Activated naive CD8-positive, alpha-beta T cell treated with anti-CD3 and anti-CD28 coated beads for 36 hours (primary cell): ENCODE data around the gene DMD. TPM values are rescaled to one million over a fixed set of nuclear protein-coding genes. Genes with fewer than 3 reads are reported as not detected.

Experiments
- DNase-seq: peaks from one replicate; pipeline ENCODE4 v3.0.0; 2021
- H3K27ac Mint-ChIP-seq: one replicate; pipeline ENCODE4 v1.8.0; 2022; ENCODE audit warnings: mild to moderate bottlenecking, moderate library complexity, mixed read lengths
- H3K27me3 Mint-ChIP-seq: one replicate; pipeline ENCODE4 v1.8.0; 2022; ENCODE audit warnings: mild to moderate bottlenecking, mixed read lengths
- H3K36me3 Mint-ChIP-seq: one replicate; pipeline ENCODE4 v1.8.0; 2021; ENCODE audit warnings: mild to moderate bottlenecking, mixed read lengths
- H3K4me1 Mint-ChIP-seq: one replicate; pipeline ENCODE4 v1.8.0; 2021; ENCODE audit warnings: mixed read lengths
- H3K4me3 Mint-ChIP-seq: one replicate; pipeline ENCODE4 v1.8.0; 2022; ENCODE audit warnings: mild to moderate bottlenecking, moderate library complexity, mixed read lengths
- H3K9me3 Mint-ChIP-seq: one replicate; pipeline ENCODE4 v1.8.0; 2022; ENCODE audit warnings: mixed read lengths
- total RNA-seq, 2 experiments: library from RNA; stranded (reverse); gene quantifications; one replicate each; pipeline ENCODE4 v1.2.3, GENCODE V29; 2021

DMD gene
- total RNA-seq, 2 experiments from 2014 or later, result 0.08 to 0.46 TPM

- no peaks in the 10 kb centered on the region for H3K36me3 Mint-ChIP-seq
- DNase-seq, result no peak
- H3K27ac Mint-ChIP-seq, result no peak overlapping the region
- H3K9me3 Mint-ChIP-seq, result no peaks in the 10 kb centered on the region
- no peak overlapping the region for H3K4me3 Mint-ChIP-seq
- H3K4me1 Mint-ChIP-seq, result no peaks in the 10 kb centered on the region
- no peaks in the 10 kb centered on the region for H3K27me3 Mint-ChIP-seq
Measured at GRCh38 chrX:32087663-32088062, 1123.7 kb downstream of the DMD start.

- Mint-ChIP-seq H3K36me3 (no peaks in the 10 kb centered on the region), H3K27ac (no peak overlapping the region), H3K4me1 (no peaks in the 10 kb centered on the region), H3K4me3 (no peak overlapping the region), H3K9me3 (no peaks in the 10 kb centered on the region), H3K27me3 (no peaks in the 10 kb centered on the region)
- no peak for DNase-seq
Measured at GRCh38 chrX:32084757-32085156, 1126.6 kb downstream of the DMD start.

- Mint-ChIP-seq H3K4me1 (no peaks in the 10 kb centered on the region), H3K27ac (no peak overlapping the region), H3K27me3 (no peaks in the 10 kb centered on the region), H3K4me3 (no peak overlapping the region), H3K36me3 (no peaks in the 10 kb centered on the region), H3K9me3 (no peaks in the 10 kb centered on the region)
- no peak for DNase-seq
Measured at GRCh38 chrX:32048285-32048684, 1163.1 kb downstream of the DMD start.

GRCh38 chrX:32045149-32045548, 1166.2 kb downstream of the DMD start:
- H3K36me3 Mint-ChIP-seq, result no peaks in the 10 kb centered on the region

GRCh38 chrX:32041181-32041580, 1170.2 kb downstream of the DMD start:
- H3K4me1 Mint-ChIP-seq, result no peaks in the 10 kb centered on the region
- DNase-seq, result no peak
- no peak overlapping the region for H3K4me3 Mint-ChIP-seq
- peaks cover 1% of the 10 kb centered on the region for H3K9me3 Mint-ChIP-seq
- H3K27ac Mint-ChIP-seq, result no peak overlapping the region
- no peaks in the 10 kb centered on the region for H3K27me3 Mint-ChIP-seq
- H3K36me3 Mint-ChIP-seq, result no peaks in the 10 kb centered on the region

More at GRCh38 chrX:32045149-32045548, 1166.2 kb downstream of the DMD start:
- no peak overlapping the region for H3K4me3 Mint-ChIP-seq
- H3K4me1 Mint-ChIP-seq, result no peaks in the 10 kb centered on the region
- H3K27ac Mint-ChIP-seq, result no peak overlapping the region
- no peak for DNase-seq
- H3K27me3 Mint-ChIP-seq, result no peaks in the 10 kb centered on the region
- H3K9me3 Mint-ChIP-seq, result peaks cover 1% of the 10 kb centered on the region

GRCh38 chrX:32026772-32027171, 1184.6 kb downstream of the DMD start:
- no peaks in the 10 kb centered on the region for H3K4me1 Mint-ChIP-seq
- H3K9me3 Mint-ChIP-seq, result no peaks in the 10 kb centered on the region

GRCh38 chrX:32024072-32024471, 1187.3 kb downstream of the DMD start:
- Mint-ChIP-seq H3K9me3 (no peaks in the 10 kb centered on the region), H3K36me3 (no peaks in the 10 kb centered on the region), H3K27me3 (no peaks in the 10 kb centered on the region), H3K27ac (no peak overlapping the region), H3K4me3 (no peak overlapping the region), H3K4me1 (no peaks in the 10 kb centered on the region)
- no peak for DNase-seq

More at GRCh38 chrX:32026772-32027171, 1184.6 kb downstream of the DMD start:
- Mint-ChIP-seq H3K4me3 (no peak overlapping the region), H3K27ac (no peak overlapping the region), H3K36me3 (no peaks in the 10 kb centered on the region), H3K27me3 (no peaks in the 10 kb centered on the region)
- DNase-seq, result no peak

- no peak for DNase-seq
- H3K27me3 Mint-ChIP-seq, result no peaks in the 10 kb centered on the region
- H3K27ac Mint-ChIP-seq, result no peak overlapping the region
- H3K9me3 Mint-ChIP-seq, result no peaks in the 10 kb centered on the region
- H3K4me1 Mint-ChIP-seq, result no peaks in the 10 kb centered on the region
- no peaks in the 10 kb centered on the region for H3K36me3 Mint-ChIP-seq
- H3K4me3 Mint-ChIP-seq, result no peak overlapping the region
Measured at GRCh38 chrX:32016195-32016594, 1195.2 kb downstream of the DMD start.

GRCh38 chrX:32010948-32011347, 1200.4 kb downstream of the DMD start:
- Mint-ChIP-seq H3K9me3 (no peaks in the 10 kb centered on the region), H3K4me1 (no peaks in the 10 kb centered on the region), H3K27ac (no peak overlapping the region), H3K36me3 (no peaks in the 10 kb centered on the region), H3K4me3 (no peak overlapping the region), H3K27me3 (no peaks in the 10 kb centered on the region)
- no peak for DNase-seq

GRCh38 chrX:32010212-32010611, 1201.1 kb downstream of the DMD start:
- no peaks in the 10 kb centered on the region for H3K4me1 Mint-ChIP-seq
- no peaks in the 10 kb centered on the region for H3K27me3 Mint-ChIP-seq
- no peak for DNase-seq
- H3K9me3 Mint-ChIP-seq, result no peaks in the 10 kb centered on the region
- H3K27ac Mint-ChIP-seq, result no peak overlapping the region
- no peaks in the 10 kb centered on the region for H3K36me3 Mint-ChIP-seq
- no peak overlapping the region for H3K4me3 Mint-ChIP-seq

- Mint-ChIP-seq H3K4me3 (no peak overlapping the region), H3K4me1 (no peaks in the 10 kb centered on the region), H3K36me3 (no peaks in the 10 kb centered on the region), H3K27ac (no peak overlapping the region), H3K27me3 (no peaks in the 10 kb centered on the region), H3K9me3 (no peaks in the 10 kb centered on the region)
- no peak for DNase-seq
Measured at GRCh38 chrX:31993637-31994036, 1217.7 kb downstream of the DMD start.

- Mint-ChIP-seq H3K27ac (no peak overlapping the region), H3K9me3 (peaks cover 2% of the 10 kb centered on the region), H3K36me3 (no peaks in the 10 kb centered on the region), H3K27me3 (no peaks in the 10 kb centered on the region), H3K4me3 (no peak overlapping the region), H3K4me1 (no peaks in the 10 kb centered on the region)
- DNase-seq, result no peak
Measured at GRCh38 chrX:31988975-31989374, 1222.4 kb downstream of the DMD start.

- Mint-ChIP-seq H3K36me3 (no peaks in the 10 kb centered on the region), H3K27me3 (no peaks in the 10 kb centered on the region), H3K9me3 (no peaks in the 10 kb centered on the region), H3K4me3 (no peak overlapping the region), H3K27ac (no peak overlapping the region), H3K4me1 (no peaks in the 10 kb centered on the region)
- DNase-seq, result no peak
Measured at GRCh38 chrX:31981546-31982062, 1229.7 kb downstream of the DMD start.

- no peak overlapping the region for H3K4me3 Mint-ChIP-seq
- no peaks in the 10 kb centered on the region for H3K36me3 Mint-ChIP-seq
- no peak for DNase-seq
- no peaks in the 10 kb centered on the region for H3K9me3 Mint-ChIP-seq
- H3K27ac Mint-ChIP-seq, result no peak overlapping the region
- no peaks in the 10 kb centered on the region for H3K27me3 Mint-ChIP-seq
- H3K4me1 Mint-ChIP-seq, result no peaks in the 10 kb centered on the region
Measured at GRCh38 chrX:31969714-31970113, 1241.6 kb downstream of the DMD start.

GRCh38 chrX:31962256-31962655, 1249.1 kb downstream of the DMD start:
- Mint-ChIP-seq H3K4me1 (no peaks in the 10 kb centered on the region), H3K4me3 (no peak overlapping the region), H3K36me3 (no peaks in the 10 kb centered on the region), H3K9me3 (peaks cover 3% of the 10 kb centered on the region), H3K27me3 (no peaks in the 10 kb centered on the region), H3K27ac (no peak overlapping the region)
- DNase-seq, result no peak

GRCh38 chrX:31934842-31935370, 1276.4 kb downstream of the DMD start:
- no peak for DNase-seq
- no peaks in the 10 kb centered on the region for H3K36me3 Mint-ChIP-seq
- H3K4me3 Mint-ChIP-seq, result no peak overlapping the region
- H3K27me3 Mint-ChIP-seq, result no peaks in the 10 kb centered on the region
- no peak overlapping the region for H3K27ac Mint-ChIP-seq
- no peaks in the 10 kb centered on the region for H3K4me1 Mint-ChIP-seq
- H3K9me3 Mint-ChIP-seq, result no peaks in the 10 kb centered on the region
